BJ (cell line): ENCODE measurements around the gene ACYP2. TPM values are rescaled to one million over a fixed set of nuclear protein-coding genes. Genes with fewer than 3 reads are reported as not detected.

Source experiments
- CTCF ChIA-PET: fragments of 350-600 bp; formaldehyde crosslinking; extraction: SDS; loops from one replicate; lab custom pipeline; 2021; ENCODE audit warnings: antibody characterized with exemption, inconsistent platforms; lab: Yijun Ruan, JAX
- POLR2A ChIA-PET: fragments of 300-600 bp; sonication (Branson Sonifier 250); formaldehyde crosslinking; extraction: SDS; loops from one replicate; lab custom pipeline; 2021; ENCODE audit warnings: antibody characterized with exemption; lab: Charles Lee
- DNase-seq: peaks from one replicate; pipeline ENCODE4 v3.0.0-alpha.2; 2011; ENCODE audit warnings: low read depth
- H3K27me3 ChIP-seq: 2 replicates; pipeline ENCODE4 v1.6.0; 2011; ENCODE audit warnings: low read length; ENCODE audit not compliant: control insufficient read depth, insufficient read depth
- H3K36me3 ChIP-seq: 2 replicates; pipeline ENCODE4 v1.5.1; 2011; ENCODE audit warnings: low read length; ENCODE audit not compliant: control insufficient read depth, insufficient read depth
- H3K4me3 ChIP-seq: 2 replicates; pipeline ENCODE4 v1.5.1; 2011; ENCODE audit warnings: low read depth, mild to moderate bottlenecking, control low read depth, low read length
- polyA plus RNA-seq: library from polyadenylated mRNA; depleted of rRNA; stranded (reverse); fragments of >200 nt; gene quantifications from 2 replicates; pipeline ENCODE4 v1.2.3, GENCODE V29; 2011
- TF ChIP-seq, protein P1 (sequence below): IDR thresholded peaks from 2 replicates; pipeline ENCODE4 v1.5.1; 2011; ENCODE audit warnings: low read depth, mild to moderate bottlenecking, control low read depth, inconsistent platforms, low read length, moderate library complexity; ENCODE audit not compliant: insufficient read depth

ACYP2 gene
- polyA plus RNA-seq, 1 experiment, result 7.0 TPM

DNA sequence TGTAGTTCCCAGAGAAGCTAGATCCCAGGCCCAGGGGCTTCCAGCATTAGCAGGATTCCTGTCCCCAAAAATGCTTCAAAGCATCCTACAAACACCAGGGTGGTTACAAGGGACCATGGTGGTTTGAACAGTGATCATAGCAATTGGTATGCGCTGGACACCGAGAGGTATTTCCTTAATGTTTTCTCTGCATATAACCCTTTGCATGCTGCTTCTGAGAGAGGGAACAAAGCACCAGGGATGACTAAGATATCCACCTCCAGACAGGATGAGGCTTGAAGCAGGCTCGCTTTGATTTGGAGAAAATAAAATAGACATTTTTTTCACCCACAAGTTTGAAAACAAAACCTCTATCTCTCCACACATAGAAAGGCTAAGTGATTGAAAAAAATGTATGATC is 191.1 kb downstream of the ACYP2 start:
- ChIA-PET CTCF (no interaction called here), POLR2A (no interaction called here)
- Histone ChIP-seq H3K36me3 (no peaks in the 10 kb centered on the region), H3K4me3 (no peak overlapping the region), H3K27me3 (no peaks in the 10 kb centered on the region)
- no peak for DNase-seq
- TF ChIP-seq, protein P1, sequence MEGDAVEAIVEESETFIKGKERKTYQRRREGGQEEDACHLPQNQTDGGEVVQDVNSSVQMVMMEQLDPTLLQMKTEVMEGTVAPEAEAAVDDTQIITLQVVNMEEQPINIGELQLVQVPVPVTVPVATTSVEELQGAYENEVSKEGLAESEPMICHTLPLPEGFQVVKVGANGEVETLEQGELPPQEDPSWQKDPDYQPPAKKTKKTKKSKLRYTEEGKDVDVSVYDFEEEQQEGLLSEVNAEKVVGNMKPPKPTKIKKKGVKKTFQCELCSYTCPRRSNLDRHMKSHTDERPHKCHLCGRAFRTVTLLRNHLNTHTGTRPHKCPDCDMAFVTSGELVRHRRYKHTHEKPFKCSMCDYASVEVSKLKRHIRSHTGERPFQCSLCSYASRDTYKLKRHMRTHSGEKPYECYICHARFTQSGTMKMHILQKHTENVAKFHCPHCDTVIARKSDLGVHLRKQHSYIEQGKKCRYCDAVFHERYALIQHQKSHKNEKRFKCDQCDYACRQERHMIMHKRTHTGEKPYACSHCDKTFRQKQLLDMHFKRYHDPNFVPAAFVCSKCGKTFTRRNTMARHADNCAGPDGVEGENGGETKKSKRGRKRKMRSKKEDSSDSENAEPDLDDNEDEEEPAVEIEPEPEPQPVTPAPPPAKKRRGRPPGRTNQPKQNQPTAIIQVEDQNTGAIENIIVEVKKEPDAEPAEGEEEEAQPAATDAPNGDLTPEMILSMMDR, result no peak

DNA sequence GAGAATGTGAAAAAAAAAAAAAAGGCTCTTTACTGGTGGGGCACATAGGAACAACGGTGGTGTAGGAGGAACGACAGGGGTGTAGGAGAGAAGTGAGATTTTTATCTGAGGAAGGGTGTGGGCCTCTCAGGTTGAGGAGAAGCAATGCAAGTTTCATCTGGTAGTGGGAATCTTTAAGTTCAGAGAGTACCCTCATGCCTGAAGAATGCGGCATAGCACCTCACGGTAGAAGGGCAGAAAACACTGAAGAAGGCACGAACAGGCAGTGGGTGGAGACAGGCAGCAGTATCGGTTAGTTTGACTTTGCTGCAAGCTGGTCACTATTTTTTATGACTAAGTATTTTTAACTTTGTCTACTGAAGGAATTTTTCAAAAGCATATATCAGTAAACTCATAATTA is 192.8 kb downstream of the ACYP2 start:
- ChIA-PET POLR2A (no interaction called here), CTCF (interaction anchor here (0.5 to 1.9 kb wide), 3 partner anchors 9 to 94 kb away, joined by 3 to 7 read pairs (median 3); no protein-coding TSS in a partner anchor)
- DNase-seq, result peak; percentile 20

DNA sequence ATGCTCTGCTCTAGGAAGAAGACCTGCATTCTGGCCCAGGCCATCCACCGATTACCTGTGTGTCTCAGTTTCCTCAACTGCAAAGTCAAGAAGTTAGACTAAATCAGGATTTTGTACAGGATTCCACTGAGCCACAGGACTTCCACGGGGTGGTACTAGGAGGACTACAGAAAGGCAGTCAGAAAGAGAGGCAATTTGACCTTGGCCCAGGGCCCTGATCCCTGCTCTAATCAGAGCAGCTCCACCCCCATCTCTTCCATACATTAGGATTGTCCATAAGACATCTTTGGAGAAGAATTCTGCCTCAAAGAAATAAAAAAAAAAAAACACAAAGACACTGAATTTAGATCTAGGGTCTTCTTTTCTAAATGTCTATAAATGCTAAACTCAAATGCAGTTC is 193.4 kb downstream of the ACYP2 start:
- POLR2A ChIA-PET, result no interaction called here
- CTCF ChIA-PET, result interaction anchor here (0.5 to 1.9 kb wide), 3 partner anchors 9 to 95 kb away, joined by 3 to 7 read pairs (median 3); no protein-coding TSS in a partner anchor
- DNase-seq, result no peak
- no peaks in the 10 kb centered on the region for H3K36me3 ChIP-seq
- H3K27me3 ChIP-seq, result no peaks in the 10 kb centered on the region
- H3K4me3 ChIP-seq, result no peak overlapping the region
- TF ChIP-seq, protein P1, result no peak

More for the DNA sequence above, 192.8 kb downstream of the ACYP2 start:
- H3K36me3 ChIP-seq, result no peaks in the 10 kb centered on the region
- H3K4me3 ChIP-seq, result no peak overlapping the region
- TF ChIP-seq, protein P1, result no peak
- no peaks in the 10 kb centered on the region for H3K27me3 ChIP-seq

DNA sequence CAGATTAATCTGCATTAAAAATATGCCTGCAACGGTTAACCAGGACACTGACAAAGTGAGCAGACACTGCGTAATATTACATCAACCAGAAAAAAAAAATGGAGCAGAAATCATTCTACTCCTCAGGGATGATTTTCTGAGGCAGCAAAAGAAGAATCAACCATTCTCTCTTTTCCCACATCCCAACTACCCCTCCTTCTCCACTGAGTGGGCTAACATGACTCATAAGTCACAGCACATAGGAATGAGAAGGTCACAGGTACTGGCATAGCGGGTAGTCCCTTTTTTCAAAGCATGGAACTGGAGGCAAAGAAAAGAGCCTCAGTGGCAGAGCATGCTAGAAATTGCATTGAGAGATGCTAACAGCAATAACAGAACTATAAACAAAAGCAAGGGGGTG is 194.9 kb downstream of the ACYP2 start:
- H3K36me3 ChIP-seq, result no peaks in the 10 kb centered on the region
- ChIA-PET CTCF (no interaction called here), POLR2A (no interaction called here)
- TF ChIP-seq, protein P1, result no peak
- H3K27me3 ChIP-seq, result no peaks in the 10 kb centered on the region
- H3K4me3 ChIP-seq, result no peak overlapping the region
- DNase-seq, result no peak

DNA sequence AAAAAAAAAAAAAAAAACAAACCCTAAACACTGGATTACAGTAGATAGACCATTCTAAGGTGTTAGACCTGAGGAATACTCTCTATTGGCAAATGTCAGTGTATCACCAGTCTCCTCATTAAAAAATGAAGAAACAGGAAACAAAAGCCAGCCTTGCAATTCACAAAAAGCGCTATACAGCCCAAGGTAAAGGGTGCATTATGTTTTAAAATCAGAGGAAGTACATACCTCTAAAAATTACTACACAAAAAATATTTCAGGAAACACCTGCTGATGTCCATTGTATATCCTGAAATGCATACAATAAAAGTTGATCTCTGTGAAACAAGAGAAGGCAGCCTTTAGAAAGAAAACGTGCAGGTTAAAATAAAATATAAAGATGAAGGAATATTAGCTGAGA is 195.5 kb downstream of the ACYP2 start:
- no peaks in the 10 kb centered on the region for H3K36me3 ChIP-seq
- no peak for DNase-seq
- POLR2A ChIA-PET, result interaction anchor here (0.7 kb wide), 1 partner anchor 26 kb away, joined by 3 read pairs; no protein-coding TSS in a partner anchor
- no peak overlapping the region for H3K4me3 ChIP-seq
- CTCF ChIA-PET, result interaction anchor here (1.7 kb wide), 1 partner anchor 20 kb away, joined by 6 read pairs; a partner anchor contains a TSS
- H3K27me3 ChIP-seq, result no peaks in the 10 kb centered on the region
- TF ChIP-seq, protein P1, result no peak
